ENCODE results near the gene KRT4. TPM values are rescaled to one million over a fixed set of nuclear protein-coding genes. Genes with fewer than 3 reads are reported as not detected.
"Not testable (repeated sequence)": the region's sequence is repeated elsewhere in the genome, so short reads cannot be mapped to it uniquely, and the experiment has no call there.

KRT4 gene
- total RNA-seq = not detected
- long read RNA-seq = 0 reads

- DNase-seq (ENCODE audit: missing footprints) = no peak
- intact Hi-C loops (cut with DNase I) = no loop called here
- ATAC-seq = no peak
Observed at GRCh38 chr12:52813885-52814709, at the start of gene KRT4. TSS of gene KRT4 (minus strand) at chr12:52814116. CDS start at chr12:52814058, 58 bp downstream.

DNA sequence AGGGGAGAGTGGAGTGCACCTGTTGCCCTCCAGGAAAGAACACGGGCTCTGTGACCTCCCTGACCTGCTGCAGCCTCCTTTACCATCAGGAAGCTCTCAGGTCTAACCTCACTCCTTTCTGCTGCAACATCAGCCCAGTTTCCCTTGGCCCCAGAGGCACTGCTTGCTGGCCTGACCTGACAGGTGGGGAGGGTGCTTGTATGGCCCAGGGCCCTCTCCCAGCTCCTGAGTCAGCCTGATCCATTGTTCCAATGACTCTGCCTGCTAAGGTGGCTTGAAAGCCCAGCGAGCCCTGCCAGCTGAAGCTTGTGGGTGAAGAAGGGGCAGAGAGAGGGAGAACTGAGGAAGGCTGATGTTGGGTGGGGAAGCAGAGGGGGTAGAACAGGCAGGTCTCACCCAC, 48.1 kb upstream of the KRT4 start:
- ATAC-seq (no peak), DNase-seq (ENCODE audit: missing footprints) (no peak)
- intact Hi-C loops (cut with DNase I) = no loop called here

DNA sequence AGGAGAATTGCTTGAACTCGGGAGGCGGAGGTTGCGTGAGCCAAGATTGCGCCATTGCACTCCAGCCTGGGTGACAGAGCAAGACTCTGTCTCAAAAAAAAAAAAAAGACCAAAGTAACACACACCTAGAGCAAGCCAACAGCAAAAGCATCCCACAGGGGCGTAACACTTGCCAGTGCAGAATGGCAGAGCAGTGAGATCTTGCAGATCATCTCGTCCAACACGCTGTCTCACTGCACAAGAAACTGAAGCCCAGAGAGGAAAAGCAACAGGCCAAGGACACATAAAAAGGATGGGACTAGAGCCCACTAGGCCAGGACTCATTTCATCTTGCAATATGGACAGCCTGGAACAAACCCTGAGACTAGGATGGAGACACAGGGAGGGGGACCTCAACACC, 47.6 kb upstream of the KRT4 start:
- DNase-seq (ENCODE audit: missing footprints) (no peak), ATAC-seq (no peak)
- intact Hi-C loops (cut with DNase I) = no loop called here

GRCh38 chr12:52860102-52860823, 46.3 kb upstream of the KRT4 start:
- peak; percentile 86 for ATAC-seq
- intact Hi-C loops (cut with DNase I) = no loop called here
- DNase-seq (ENCODE audit: missing footprints) = no peak

GRCh38 chr12:52857500-52857899, 43.6 kb upstream of the KRT4 start:
- intact Hi-C loops (cut with DNase I) = no loop called here
- ATAC-seq (no peak), DNase-seq (ENCODE audit: missing footprints) (no peak)

DNA sequence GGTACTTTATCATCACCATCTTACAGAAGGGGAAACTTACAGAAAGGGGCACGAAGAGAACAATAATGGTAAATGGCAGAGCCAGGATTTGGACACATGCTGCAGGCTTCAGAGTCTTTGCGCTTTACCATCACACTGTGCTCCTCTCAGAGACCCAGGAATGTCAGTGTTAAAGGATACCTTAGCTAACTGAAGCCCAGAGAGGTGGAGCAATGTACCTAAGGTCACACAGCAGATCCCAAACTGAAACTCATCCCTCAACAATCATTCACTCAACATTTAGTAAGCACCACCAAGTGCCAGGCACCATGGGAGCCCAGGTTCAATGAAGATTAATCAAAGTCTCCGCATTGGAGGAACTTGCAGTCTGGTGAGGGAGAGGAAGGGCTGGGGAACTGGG, 42.9 kb upstream of the KRT4 start:
- no peak for ATAC-seq
- intact Hi-C loops (cut with DNase I) = no loop called here
- no peak for DNase-seq (ENCODE audit: missing footprints)

GRCh38 chr12:52856077-52856476, 42.2 kb upstream of the KRT4 start:
- intact Hi-C loops (cut with DNase I); DNase-seq (ENCODE audit: missing footprints); ATAC-seq: not testable (repeated sequence)

- no peak for DNase-seq (ENCODE audit: missing footprints)
- intact Hi-C loops (cut with DNase I) = no loop called here
- no peak for ATAC-seq
Observed at GRCh38 chr12:52851787-52852186, 37.9 kb upstream of the KRT4 start.

GRCh38 chr12:52850681-52851080, 36.8 kb upstream of the KRT4 start:
- DNase-seq (ENCODE audit: missing footprints) = no peak
- no peak for ATAC-seq
- intact Hi-C loops (cut with DNase I) = no loop called here

- DNase-seq (ENCODE audit: missing footprints) (no peak), ATAC-seq (no peak)
- intact Hi-C loops (cut with DNase I) = no loop called here
Observed at GRCh38 chr12:52849511-52849910, 35.6 kb upstream of the KRT4 start.

DNA sequence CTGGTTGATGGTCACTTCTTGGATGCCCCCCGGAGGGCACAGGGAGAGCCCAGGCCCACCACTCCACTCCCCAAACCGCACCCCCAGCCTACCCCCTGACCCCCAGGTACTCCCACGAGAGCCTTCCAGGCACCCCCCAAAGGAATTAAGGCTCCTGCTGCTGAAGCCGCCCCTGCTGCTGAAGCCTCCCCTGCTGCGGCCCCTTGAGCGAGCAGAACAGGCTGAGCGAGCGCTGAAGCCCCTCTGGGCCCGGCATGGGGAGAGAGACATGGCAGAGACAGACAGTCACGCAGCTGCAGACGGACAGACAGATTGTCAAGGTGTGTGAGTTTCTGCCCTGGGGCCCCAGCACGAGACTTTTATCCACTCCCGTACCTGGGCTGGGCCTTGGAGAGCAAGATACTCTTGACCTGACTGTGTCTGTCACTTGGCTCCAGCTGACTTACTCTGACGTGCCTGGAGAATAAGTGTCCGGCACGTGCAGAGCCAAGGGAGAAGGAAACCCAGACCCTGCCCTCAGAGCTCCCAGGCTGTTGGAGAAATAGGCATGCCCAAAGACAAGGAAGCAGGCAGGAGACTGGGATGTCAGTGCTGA, 34.8 kb upstream of the KRT4 start, which contains the start of gene KRT78:
Gene KRT78 (minus strand): TSS at position 334 of the 595 bp plus-strand sequence. CDS start 64 bp downstream, at position 270.
- no peak for DNase-seq (ENCODE audit: missing footprints)
- intact Hi-C loops (cut with DNase I) = no loop called here
- no peak for ATAC-seq

DNA sequence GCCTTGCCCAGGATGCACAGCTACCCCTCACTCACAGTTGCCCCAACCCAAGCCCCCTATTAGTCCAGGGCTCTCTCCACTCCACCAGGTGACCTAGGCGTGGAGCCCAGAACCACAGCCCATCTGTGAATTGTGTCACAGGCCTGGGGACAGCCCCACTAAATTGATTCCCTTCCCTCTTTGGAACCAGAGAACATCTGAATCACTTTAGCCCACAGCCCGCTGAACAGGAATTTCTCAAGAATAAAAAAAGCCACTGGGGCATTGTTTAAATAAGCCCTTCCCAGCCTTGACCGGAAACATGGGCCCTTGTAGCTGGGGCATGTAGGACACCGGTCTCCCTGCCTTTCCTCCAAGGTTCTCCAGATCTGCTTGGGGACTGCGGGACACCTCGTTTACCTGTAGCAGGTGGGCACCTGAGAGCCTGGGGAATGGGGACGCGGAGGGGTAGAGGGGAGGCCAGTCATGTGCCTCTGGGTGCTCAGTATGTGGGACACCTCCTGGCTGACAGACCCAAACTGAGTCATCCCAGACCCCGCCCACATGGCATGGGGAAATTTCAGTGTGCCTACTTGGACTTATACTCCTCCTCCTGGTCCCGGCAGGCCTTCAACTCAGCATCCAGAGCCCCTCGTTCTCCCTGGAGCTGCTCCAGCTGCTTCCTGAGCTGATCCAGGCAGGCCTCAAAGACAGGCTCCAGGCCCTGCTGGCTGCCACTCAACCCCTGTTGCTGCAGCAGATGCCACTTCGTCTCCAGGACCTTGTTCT, 33.6 kb upstream of the KRT4 start:
- ATAC-seq = no peak
- intact Hi-C loops (cut with DNase I) = no loop called here

GRCh38 chr12:52846356-52846970, 32.5 kb upstream of the KRT4 start:
- DNase-seq (ENCODE audit: missing footprints) (no peak), ATAC-seq (no peak)
- intact Hi-C loops (cut with DNase I) = no loop called here

More for the DNA sequence above, 33.6 kb upstream of the KRT4 start:
- no peak for DNase-seq (ENCODE audit: missing footprints)

- ATAC-seq (no peak), DNase-seq (ENCODE audit: missing footprints) (no peak)
- intact Hi-C loops (cut with DNase I) = no loop called here
Observed at GRCh38 chr12:52845946-52846345, 32.0 kb upstream of the KRT4 start.

- ATAC-seq (no peak), DNase-seq (ENCODE audit: missing footprints) (no peak)
- intact Hi-C loops (cut with DNase I) = no loop called here
Observed at GRCh38 chr12:52844386-52844785, 30.5 kb upstream of the KRT4 start.

DNA sequence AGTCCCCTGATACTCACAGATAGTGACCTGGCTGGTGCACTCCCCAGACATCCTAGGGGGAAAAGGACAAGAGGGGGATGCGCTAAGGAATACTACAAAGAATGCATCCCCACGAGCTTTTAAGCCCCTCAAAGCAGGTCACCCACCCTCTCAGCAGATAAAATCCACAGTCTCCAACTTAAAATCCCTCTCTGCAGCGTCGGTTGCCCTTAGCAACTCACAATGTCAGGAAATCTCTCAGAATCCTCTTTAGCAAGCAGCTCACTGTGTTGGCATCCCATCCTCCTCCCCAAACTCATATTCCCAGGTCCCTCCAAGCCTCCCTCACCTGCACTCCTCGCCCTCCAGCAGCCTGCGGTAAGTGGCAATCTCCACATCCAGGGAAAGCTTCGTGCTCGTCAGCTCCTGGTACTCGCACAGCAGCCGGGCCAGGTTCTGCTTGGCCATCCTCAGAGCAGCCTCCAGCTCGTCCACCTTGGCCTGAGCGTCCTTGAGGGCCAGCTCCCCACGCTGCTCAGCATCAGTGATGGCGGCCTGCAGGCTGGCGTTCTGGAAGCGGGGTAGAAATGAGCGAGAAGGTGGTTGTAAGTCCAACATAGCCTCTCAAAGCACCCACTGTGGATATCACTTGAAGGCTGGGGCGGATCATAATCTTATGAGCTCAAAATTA, 25.7 kb upstream of the KRT4 start:
- ATAC-seq (no peak), DNase-seq (ENCODE audit: missing footprints) (no peak)
- intact Hi-C loops (cut with DNase I) = no loop called here

DNA sequence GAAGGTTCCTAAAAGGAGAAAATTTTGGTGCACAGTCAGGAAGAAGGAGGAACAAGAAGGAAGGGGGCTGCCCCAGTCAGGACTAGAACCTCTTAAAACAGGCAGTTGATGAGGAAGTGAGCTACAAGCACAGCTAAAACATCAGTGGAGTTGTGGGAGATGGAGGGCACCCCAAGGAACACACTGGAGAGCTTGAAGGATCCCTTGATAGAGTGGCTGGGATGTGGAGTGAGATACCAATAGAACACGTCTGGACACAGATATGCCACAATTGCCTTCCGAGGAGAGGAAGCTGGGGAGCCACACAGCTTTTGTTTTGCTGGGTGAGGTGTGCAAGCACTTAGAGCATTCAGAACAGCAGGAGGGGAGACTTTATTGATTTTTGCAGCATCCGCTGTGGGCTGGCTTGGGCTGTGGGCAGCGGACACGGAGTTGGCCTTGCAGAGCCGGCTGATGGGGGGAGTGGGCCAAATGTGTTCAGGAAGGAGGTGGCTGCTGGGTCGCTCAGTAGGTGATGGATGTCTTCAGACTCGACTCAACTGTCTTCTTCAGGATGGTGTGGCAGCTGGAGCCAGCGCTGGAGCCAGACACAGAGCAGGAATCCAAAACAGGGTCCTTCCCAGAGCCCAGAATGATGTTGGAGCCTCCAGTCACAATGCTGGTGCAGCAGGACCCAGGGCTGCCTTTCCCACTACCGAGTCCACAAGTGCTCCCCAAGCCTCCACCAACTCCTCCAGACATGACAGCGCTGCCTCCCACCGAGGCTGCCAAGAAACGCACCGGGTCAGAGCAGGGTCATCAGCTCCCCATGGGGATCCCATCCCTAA, 24.9 kb upstream of the KRT4 start:
- intact Hi-C loops (cut with DNase I) = no loop called here
- ATAC-seq = no peak

More for the DNA sequence above, 24.9 kb upstream of the KRT4 start:
- DNase-seq (ENCODE audit: missing footprints) = no peak

All from Right ventricle myocardium inferior (tissue), 1 donor.